ENCODE results near the gene TMED5. TPM values are rescaled to one million over a fixed set of nuclear protein-coding genes. Genes with fewer than 3 reads are reported as not detected.

TMED5 gene
- polyA plus RNA-seq, 1 of the 3 experiments (the other 2 are of a cell fraction) = 24.2 TPM

DNA sequence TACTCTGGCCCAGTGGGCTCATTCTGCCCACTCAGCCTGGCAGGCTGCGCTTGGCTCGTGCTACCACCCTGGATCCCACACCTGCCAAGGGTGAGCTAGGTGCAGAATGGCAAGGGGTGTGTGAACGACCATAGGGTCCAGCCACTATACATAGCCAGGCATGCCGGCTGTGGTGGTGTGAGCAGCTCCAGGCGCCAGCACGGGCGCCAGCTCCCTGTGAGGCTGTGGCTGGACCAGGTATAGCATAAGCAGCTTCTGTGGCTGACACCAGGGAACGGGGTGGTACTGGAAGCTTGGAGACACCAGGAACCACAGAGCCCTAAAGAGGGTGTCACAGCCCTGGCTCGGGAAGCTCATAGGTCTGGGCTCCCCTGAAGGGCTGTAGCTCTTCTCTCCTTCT lies 18.9 kb upstream of the TMED5 start:
- CTCF ChIA-PET = no interaction called here

More for the DNA sequence above, 18.9 kb upstream of the TMED5 start:
- no peak for DNase-seq
- Histone ChIP-seq H3F3A (replicated peaks; ENCODE audit: insufficient read depth) (no peaks in the 10 kb centered on the region), H3K36me3 (replicated peaks in 1 of 2; ENCODE audit: control insufficient read depth in 1 of 2, insufficient read depth in 2 of 2, low read length in 1 of 2) (peaks cover 16 to 48% of the 10 kb centered on the region in 2 experiments), H3K9ac (no peak overlapping the region), H2AFZ (ENCODE audit: low read depth) (no peak overlapping the region), H3K79me2 (ENCODE audit: insufficient read depth) (no peaks in the 10 kb centered on the region), H4K20me1 (ENCODE audit: insufficient read depth) (no peaks in the 10 kb centered on the region), H3K4me2 (no peak overlapping the region), H3K4me3 (ENCODE audit: low read depth in 2 of 2, low read length in 1 of 2) (no peak overlapping the region), H3K9me3 (no peaks in the 10 kb centered on the region), H3K4me1 (ENCODE audit: control insufficient read depth in 1 of 2, insufficient read depth in 2 of 2, low read depth in 1 of 2, low read length in 1 of 2) (no peaks in the 10 kb centered on the region), H3K9me2 (no peaks in the 10 kb centered on the region), H3K27ac (ENCODE audit: low read depth in 2 of 2, low read length in 1 of 2) (no peak overlapping the region), H3K27me3 (ENCODE audit: insufficient read depth) (no peaks in the 10 kb centered on the region)
- TF ChIP-seq PBX3 (IDR thresholded peaks at IDR 0.05) (no peak), POLR2AphosphoS5 (IDR thresholded peaks at IDR 0.05; ENCODE audit: low read depth, low read length) (no peak), ZBTB33 (IDR thresholded peaks at IDR 0.05; ENCODE audit: borderline replicate concordance, low read depth) (no peak), SMC3 (IDR thresholded peaks at IDR 0.05; ENCODE audit: low read depth, low read length) (no peak), GATA2 (CRISPR knock-in tag; IDR thresholded peaks at IDR 0.05) (no peak), JUND (IDR thresholded peaks at IDR 0.05) (no peak), TAF1 (IDR thresholded peaks at IDR 0.05; ENCODE audit: borderline replicate concordance, low read depth, low read length) (no peak), MEF2A (IDR thresholded peaks at IDR 0.05; ENCODE audit: borderline replicate concordance, low read depth) (no peak), EP300 (IDR thresholded peaks at IDR 0.05; ENCODE audit: borderline replicate concordance in 1 of 2, low read depth in 1 of 2, low read length in 1 of 2) (no peak), CTCF (IDR thresholded peaks at IDR 0.05) (no peak)
- TF ChIP-seq, protein P1, sequence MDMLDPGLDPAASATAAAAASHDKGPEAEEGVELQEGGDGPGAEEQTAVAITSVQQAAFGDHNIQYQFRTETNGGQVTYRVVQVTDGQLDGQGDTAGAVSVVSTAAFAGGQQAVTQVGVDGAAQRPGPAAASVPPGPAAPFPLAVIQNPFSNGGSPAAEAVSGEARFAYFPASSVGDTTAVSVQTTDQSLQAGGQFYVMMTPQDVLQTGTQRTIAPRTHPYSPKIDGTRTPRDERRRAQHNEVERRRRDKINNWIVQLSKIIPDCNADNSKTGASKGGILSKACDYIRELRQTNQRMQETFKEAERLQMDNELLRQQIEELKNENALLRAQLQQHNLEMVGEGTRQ (IDR thresholded peaks at IDR 0.05; ENCODE audit: borderline replicate concordance, low read depth, low read length) = no peak
- WGBS (ENCODE audit: low lambda C conversion rate) = no CpG with 5 or more reads among the region's 9 CpGs
- POLR2A ChIA-PET = no interaction called here
